GM20000 (cell line): Measurements from ENCODE around the gene ABHD10.

ENCODE experiments used
- DNase-seq: peaks from one replicate; pipeline ENCODE4 v3.0.0; 2012; ENCODE audit warnings: low spot score
- TF ChIP-seq, protein P1 (sequence below): IDR thresholded peaks from 2 replicates; pipeline ENCODE4 v1.5.1; 2012; ENCODE audit warnings: mild to moderate bottlenecking, control low read depth; ENCODE audit errors: extremely low read depth, missing control alignments

The ABHD10 gene

DNA sequence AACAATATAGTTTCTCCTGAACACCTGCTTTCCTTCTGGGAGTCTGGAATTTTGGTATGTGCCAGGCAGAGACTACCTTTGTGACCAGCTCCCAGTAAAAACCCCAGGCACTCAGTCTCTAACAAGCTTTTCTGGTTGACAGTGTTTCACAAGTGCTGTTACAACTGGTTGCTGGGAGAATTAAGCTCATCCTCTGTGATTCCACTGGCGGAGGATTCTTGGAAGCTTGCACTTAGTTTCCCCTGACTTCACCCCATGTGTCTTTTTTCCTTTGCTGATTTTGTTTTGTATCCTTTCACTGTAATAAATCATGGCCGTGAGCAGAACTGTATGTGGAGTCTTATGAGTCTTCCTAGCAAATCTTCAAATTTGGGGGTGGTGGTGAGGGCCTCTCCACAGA lies 14.2 kb downstream of the ABHD10 start:
- TF ChIP-seq, protein P1, sequence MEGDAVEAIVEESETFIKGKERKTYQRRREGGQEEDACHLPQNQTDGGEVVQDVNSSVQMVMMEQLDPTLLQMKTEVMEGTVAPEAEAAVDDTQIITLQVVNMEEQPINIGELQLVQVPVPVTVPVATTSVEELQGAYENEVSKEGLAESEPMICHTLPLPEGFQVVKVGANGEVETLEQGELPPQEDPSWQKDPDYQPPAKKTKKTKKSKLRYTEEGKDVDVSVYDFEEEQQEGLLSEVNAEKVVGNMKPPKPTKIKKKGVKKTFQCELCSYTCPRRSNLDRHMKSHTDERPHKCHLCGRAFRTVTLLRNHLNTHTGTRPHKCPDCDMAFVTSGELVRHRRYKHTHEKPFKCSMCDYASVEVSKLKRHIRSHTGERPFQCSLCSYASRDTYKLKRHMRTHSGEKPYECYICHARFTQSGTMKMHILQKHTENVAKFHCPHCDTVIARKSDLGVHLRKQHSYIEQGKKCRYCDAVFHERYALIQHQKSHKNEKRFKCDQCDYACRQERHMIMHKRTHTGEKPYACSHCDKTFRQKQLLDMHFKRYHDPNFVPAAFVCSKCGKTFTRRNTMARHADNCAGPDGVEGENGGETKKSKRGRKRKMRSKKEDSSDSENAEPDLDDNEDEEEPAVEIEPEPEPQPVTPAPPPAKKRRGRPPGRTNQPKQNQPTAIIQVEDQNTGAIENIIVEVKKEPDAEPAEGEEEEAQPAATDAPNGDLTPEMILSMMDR = no peak
- DNase-seq = no peak

DNA sequence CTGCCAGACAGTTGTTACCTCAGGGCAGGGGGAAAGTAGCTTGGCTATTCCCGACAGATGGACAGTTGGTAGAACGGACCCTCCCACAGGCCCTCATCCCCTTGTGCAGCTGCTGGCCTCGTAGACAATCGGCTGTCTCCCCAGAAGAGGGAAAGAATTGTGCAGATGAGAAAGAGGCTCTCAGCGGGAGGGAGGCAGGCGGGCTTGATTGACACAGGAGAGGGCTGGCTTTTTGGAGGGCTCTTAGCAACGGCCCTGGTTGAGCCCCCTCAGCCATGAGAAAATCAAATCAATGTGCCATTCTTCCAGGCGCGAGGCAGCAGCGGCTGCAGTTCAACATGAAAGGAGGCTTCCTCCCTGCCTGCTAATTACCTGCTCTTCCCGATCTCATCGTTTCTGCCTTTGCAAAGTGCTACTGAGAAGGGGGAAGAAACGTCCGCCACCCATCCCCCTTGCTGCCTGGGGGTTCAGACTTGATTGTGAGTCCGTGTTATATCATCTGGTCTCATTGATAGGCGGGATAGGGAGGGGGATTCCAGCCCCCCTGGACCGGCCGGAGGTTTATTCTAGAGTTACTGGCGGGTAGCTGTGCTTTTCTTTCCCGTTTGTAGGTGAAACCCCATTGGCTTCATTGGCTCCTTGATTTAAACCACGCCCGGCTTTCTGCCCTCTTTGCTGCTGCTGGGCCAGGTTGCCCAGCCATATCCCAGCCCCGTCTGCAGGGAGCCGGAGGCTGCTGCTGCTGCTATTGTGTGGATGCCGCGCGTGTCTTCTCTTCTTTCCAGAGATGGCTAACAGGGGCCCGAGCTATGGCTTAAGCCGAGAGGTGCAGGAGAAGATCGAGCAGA lies 20.0 kb downstream of the ABHD10 start, which contains the start of gene TAGLN3:
Gene TAGLN3 (plus strand): TSS at position 287 of the 848 bp plus-strand sequence. CDS start 501 bp downstream, at position 788.
- TF ChIP-seq, protein P1 = no peak
- peak; percentile 21 for DNase-seq

DNA sequence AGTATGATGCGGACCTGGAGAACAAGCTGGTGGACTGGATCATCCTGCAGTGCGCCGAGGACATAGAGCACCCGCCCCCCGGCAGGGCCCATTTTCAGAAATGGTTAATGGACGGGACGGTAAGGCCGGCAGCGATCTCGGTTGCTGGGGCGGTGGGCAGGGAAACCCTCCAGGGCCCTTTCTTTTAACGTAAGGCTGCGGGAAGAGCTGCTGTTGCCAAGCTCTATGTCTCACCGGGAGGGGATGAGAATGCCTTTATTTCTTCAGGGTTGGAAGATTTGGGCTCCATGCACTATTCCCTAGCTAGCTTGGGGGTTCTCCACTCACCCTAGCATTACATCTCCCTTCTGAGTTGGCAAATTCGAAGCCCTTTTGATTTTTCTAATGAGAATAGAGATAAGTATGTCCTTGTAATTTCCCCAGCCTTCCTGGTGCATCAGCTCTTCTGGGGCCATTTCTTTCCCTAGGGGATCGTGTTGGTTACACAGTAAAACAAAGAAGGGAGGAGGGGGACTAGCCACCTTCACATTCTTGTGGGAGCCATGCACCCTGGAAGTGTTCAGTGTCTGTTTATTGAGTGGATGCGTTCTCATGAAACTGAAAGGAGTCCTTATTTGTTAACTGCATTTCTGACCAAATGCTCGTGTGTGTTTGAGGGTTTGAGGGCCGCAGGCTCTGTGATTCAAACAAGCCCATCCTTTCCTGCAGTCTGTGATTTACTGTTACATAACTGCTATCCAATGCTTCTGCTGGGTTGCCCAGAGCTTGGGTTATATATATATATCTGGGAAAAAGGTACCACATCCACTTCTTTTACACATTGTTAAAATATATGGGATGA lies 20.9 kb downstream of the ABHD10 start:
- no peak for DNase-seq
- TF ChIP-seq, protein P1 = no peak

DNA sequence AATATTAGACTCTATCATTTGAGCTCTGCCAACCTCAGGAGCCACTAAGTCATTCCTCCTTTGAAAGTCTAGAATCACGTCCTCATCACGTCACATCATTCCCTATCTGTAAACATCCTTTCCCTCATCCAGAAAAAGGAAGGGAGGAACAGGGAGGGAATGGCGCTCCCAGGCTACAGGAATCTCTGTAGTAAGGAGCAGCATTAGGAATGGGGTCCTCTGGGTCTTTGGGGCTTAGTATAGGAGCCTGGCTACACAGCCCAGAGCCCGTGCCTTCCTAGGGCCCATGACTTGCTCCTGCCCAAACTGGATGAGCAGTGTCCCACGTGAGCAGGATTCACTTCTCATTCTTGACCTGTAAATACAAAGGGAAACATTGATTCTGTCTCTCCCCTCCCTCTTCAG lies 21.5 kb downstream of the ABHD10 start:
- no peak for DNase-seq
- TF ChIP-seq, protein P1 = no peak

DNA sequence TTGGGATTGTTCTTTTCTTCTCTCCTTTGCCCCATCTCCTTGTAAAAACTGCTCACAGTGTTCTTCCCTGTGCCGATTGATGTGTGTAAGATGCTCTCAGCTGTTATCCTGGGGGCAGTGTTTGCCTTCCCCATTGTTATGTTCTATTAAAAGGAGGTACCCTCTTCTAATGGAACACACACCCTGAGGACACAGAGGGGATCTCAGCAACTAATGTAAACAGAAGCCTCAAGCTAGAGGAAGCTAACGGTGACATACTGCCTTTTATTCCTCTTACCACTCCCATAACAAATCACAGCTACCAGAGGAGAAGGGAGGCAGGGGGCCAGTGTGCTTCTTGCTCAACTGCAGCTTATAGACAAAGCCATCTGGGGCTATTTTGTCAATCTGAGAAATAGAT lies 22.1 kb downstream of the ABHD10 start:
- no peak for DNase-seq
- TF ChIP-seq, protein P1 = no peak

DNA sequence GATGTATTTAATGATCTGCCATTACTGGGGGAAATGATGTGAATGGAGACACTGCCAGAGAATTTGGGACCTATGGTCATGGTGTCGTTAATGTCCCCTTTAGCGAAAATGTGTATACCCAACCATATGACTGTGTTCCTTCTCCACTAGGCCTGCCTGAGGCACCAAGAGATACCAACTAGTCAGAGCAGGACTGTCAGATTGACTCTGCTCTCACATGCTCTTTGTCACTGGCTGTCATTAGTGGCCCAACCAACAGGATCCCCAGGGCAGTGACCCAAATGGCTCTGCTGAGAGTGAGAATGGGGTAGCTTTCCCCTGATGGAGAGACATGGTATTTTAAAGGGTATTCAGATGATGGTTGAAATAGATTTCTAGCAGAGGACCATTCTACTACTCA lies 22.7 kb downstream of the ABHD10 start:
- TF ChIP-seq, protein P1 = no peak
- DNase-seq = no peak
